Central memory CD8-positive, alpha-beta T cell (primary cell): ENCODE data around the gene COQ9.

Experiments used
- ATAC-seq: fragments of 150-1000 bp; cut with Tn5 transposase; replicated peaks from 2 replicates; pipeline ENCODE4 v1.10.0; 2022; ENCODE audit warnings: mild to moderate bottlenecking, moderate FRiP score, moderate number of reproducible peaks; ENCODE audit not compliant: poor library complexity, severe bottlenecking; ENCODE audit errors: extremely low read depth
- DNase-seq, 2 donors: peaks; one replicate each; pipeline ENCODE4 v3.0.0; 2021; ENCODE audit warnings: low spot score in 2 of 2
- H3K27ac Mint-ChIP-seq: one replicate; pipeline ENCODE4 v1.8.0; 2022; ENCODE audit warnings: low read depth, mild to moderate bottlenecking, moderate library complexity, mixed read lengths
- H3K27me3 Mint-ChIP-seq: one replicate; pipeline ENCODE4 v1.8.0; 2022; ENCODE audit warnings: mixed read lengths
- H3K36me3 Mint-ChIP-seq: one replicate; pipeline ENCODE4 v1.8.0; 2022; ENCODE audit warnings: mild to moderate bottlenecking, moderate library complexity, mixed read lengths; ENCODE audit not compliant: insufficient read depth
- H3K4me1 Mint-ChIP-seq: one replicate; pipeline ENCODE4 v1.8.0; 2022; ENCODE audit warnings: mixed read lengths
- H3K4me3 Mint-ChIP-seq: one replicate; pipeline ENCODE4 v1.8.0; 2022; ENCODE audit warnings: mild to moderate bottlenecking, moderate library complexity, mixed read lengths
- H3K9me3 Mint-ChIP-seq: one replicate; pipeline ENCODE4 v1.8.0; 2022; ENCODE audit warnings: mixed read lengths

The COQ9 gene

DNA sequence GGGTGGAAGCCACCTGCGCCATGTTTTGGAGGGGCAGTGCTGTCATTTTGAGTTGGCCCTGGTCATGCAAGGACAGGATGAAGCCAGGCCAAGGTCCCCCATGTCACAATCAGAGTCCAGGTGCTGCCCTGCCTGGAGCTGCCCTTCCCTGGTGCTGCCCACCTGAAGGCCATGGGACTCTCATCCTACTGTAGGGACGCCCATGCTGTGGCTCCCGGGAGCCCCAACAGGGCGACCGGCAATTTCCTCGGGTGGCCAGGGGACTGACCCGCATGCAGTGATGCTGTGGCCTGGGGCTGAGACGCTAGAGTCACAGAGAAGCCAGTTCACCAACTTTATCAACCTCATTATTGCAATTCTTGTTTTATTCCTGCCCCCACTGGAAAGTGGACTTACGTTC lies 34.7 kb upstream of the COQ9 start:
- no peak overlapping the region for H3K27ac Mint-ChIP-seq
- ATAC-seq: no peak
- H3K4me1 Mint-ChIP-seq: peaks cover 10% of the 10 kb centered on the region
- no peak for DNase-seq
- no peak overlapping the region for H3K4me3 Mint-ChIP-seq
- no peaks in the 10 kb centered on the region for H3K27me3 Mint-ChIP-seq
- H3K36me3 Mint-ChIP-seq: peaks cover 8% of the 10 kb centered on the region
- no peaks in the 10 kb centered on the region for H3K9me3 Mint-ChIP-seq

DNA sequence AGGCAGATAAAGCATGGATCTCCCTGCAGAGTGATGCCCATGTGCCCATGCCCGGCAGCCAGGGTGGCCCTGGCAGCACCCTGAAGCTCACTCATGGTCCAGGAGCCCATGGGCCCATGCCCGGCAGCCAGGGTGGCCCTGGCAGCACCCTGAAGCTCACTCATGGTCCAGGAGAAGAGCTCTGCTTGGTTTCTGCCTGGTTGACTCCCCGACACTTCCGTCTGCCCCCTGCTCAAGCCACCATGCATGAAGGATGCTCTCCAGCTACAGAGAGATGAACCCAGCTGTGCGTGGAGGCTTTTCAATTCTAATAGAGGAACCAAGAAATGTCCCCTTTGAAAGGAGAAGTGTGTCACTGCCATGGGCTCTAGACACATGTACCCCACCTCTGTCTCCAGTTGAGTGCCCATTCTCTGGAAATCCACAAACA lies 34.0 kb upstream of the COQ9 start:
- H3K36me3 Mint-ChIP-seq: peaks cover 9% of the 10 kb centered on the region
- ATAC-seq: no peak
- no peaks in the 10 kb centered on the region for H3K27me3 Mint-ChIP-seq
- peaks cover 15% of the 10 kb centered on the region for H3K4me1 Mint-ChIP-seq
- no peak overlapping the region for H3K27ac Mint-ChIP-seq
- DNase-seq: no peak
- no peaks in the 10 kb centered on the region for H3K9me3 Mint-ChIP-seq
- no peak overlapping the region for H3K4me3 Mint-ChIP-seq

DNA sequence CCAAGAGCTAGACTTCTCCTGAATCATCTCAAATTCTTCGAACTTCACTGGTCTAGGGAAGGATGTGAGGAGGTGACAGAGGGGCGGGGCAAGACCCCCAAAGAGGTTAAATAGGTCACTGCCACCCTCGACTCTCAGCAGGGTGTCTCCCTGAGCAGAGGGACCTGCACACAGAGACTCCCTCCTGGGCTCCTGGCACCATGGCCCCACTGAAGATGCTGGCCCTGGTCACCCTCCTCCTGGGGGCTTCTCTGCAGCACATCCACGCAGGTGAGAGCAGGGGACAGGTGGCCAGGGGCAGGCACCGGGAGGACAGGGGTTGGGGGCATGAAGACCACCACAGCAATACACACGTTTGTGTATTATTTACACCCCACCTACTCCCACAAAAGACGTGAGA lies 33.5 kb upstream of the COQ9 start:
- Mint-ChIP-seq H3K9me3 (no peaks in the 10 kb centered on the region), H3K27ac (no peak overlapping the region), H3K36me3 (peaks cover 9% of the 10 kb centered on the region), H3K27me3 (no peaks in the 10 kb centered on the region), H3K4me1 (peaks cover 19% of the 10 kb centered on the region), H3K4me3 (no peak overlapping the region)
- ATAC-seq (no peak), DNase-seq (no peak)

DNA sequence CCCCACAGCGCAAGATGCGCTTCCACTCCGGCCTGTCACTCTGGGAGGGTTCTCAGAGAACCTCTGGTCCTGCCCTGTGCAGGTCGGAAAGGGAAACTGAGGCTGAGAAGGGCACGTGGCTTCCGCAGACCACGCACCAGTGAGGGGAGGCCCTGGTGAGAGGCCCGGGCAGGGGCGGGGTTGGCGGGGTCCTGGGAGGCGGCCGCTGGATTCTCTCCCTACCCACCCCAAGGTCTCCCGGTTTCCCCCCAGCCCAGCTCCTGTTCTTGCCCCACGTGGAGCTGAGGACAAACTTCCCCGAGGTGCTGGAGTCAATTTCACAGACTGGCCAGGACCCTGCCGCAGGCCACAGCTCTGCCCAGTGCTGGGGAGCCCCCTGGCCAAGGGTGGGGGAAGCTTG lies 31.2 kb upstream of the COQ9 start:
- Mint-ChIP-seq H3K4me3 (peak overlapping the region; percentile 23), H3K27me3 (no peaks in the 10 kb centered on the region), H3K27ac (no peak overlapping the region), H3K36me3 (peaks cover 10% of the 10 kb centered on the region), H3K4me1 (peaks cover 23% of the 10 kb centered on the region), H3K9me3 (no peaks in the 10 kb centered on the region)
- no peak for ATAC-seq
- DNase-seq: no peak

DNA sequence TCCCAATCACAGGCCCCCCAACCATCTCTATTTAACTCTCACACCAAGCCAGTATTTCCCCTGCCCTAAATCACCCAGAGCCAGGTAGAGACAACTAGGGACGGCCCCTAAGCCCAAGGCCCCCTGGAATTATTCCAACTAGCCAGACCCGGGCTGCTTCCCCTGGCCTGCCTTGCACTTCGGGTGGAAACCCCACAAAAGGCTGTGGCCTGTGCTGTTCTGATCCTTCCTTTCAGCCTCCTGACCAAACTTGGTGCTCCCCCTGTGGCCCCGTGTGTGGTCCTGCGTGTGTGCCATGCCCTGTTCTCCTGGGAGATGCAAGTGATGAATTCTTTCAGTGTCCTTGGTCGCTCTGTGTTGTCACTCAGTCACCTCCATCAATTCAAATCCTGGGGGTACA lies 27.8 kb upstream of the COQ9 start:
- peak overlapping the region; percentile 89 for H3K27ac Mint-ChIP-seq
- H3K27me3 Mint-ChIP-seq: no peaks in the 10 kb centered on the region
- H3K4me1 Mint-ChIP-seq: peaks cover 23% of the 10 kb centered on the region
- H3K9me3 Mint-ChIP-seq: no peaks in the 10 kb centered on the region
- H3K4me3 Mint-ChIP-seq: no peak overlapping the region
- no peak for ATAC-seq
- peaks cover 13% of the 10 kb centered on the region for H3K36me3 Mint-ChIP-seq
- DNase-seq: no peak

DNA sequence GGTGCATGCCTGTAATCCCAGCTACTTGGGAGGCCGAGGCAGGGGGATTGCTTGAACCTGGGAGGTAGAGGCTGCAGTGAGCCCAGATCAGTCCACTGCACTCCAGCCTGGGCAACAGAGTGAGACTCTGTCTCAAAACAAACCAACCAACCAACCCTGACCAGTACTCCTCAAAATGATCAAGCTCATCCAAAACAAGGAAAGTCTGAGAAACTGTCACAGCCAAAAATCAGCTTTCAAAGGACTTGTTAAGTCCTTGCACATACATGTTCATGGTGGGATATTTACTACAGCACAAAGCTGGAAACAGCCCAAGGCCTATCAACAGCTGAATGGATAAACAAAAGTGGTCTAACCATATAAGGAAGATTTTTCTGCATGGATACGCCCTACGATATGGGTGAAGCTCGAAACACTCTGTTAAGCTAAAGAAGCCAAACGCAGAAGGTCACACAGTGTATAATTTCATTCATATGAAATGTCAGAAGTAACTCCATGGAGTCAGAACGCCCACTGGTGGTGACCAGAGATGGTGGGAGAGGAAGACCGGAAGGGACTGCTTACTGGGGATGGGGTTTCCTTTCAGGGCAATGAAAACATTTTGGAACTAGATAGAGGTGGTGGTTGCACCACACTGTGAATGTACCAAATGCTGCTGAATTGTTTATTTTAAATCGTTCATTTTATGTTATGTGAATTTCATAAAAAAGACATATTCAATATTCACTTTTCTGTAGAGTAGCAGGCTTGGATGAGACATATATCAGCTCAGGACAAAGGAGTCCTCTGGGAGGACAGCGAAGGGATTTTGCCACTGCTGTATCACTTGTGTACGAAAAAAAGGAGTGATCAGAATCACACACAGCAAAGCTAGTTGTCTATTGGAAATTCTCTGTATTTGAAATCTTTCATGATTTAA lies 25.0 kb upstream of the COQ9 start:
- no peaks in the 10 kb centered on the region for H3K9me3 Mint-ChIP-seq
- H3K4me1 Mint-ChIP-seq: peaks cover 14% of the 10 kb centered on the region
- H3K27me3 Mint-ChIP-seq: no peaks in the 10 kb centered on the region
- H3K4me3 Mint-ChIP-seq: no peak overlapping the region
- H3K27ac Mint-ChIP-seq: no peak overlapping the region
- H3K36me3 Mint-ChIP-seq: peaks cover 7% of the 10 kb centered on the region
- no peak for ATAC-seq
- DNase-seq: no peak

DNA sequence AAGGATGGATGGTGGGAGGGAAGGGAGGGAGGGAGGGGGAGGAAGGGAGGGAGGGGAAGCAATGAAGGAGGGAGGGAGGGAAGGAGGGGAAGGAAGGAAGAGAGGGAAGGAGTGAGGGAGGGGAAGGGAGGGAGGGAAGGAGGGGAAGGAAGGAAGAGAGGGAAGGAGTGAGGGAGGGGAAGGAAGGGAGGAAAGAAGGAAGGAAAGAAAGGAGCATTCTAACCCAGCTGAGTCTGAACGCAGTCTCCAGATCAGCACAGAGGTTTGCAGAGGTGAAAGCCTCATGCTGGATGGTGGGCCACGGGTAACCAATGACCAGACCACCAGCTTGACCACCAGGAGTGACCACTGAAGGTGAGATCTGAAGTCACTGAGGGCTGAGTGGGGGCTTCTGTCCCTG lies 24.1 kb upstream of the COQ9 start:
- Mint-ChIP-seq H3K27me3 (no peaks in the 10 kb centered on the region), H3K27ac (no peak overlapping the region), H3K9me3 (no peaks in the 10 kb centered on the region), H3K36me3 (peaks cover 6% of the 10 kb centered on the region), H3K4me1 (peaks cover 9% of the 10 kb centered on the region), H3K4me3 (no peak overlapping the region)
- ATAC-seq (no peak), DNase-seq (no peak)

DNA sequence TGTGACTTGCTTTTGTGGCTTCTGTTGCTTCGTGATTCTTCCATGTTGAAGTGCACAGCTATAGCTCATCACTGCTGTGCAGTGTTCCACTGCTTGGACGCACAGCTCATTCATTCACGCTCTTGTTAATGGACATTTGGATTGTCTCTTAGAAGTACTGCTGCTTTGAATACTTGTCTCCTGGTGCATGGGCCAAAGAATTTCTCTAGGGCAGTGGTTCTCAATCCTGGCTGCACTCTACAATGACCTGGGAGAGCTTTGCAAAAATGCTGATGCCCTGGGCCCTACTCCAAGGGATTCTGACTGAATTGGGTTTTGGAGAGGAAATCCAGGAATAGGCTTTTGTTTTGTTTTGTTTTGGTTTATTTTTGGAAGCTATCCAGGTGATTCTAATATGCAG lies 22.7 kb upstream of the COQ9 start:
- H3K4me3 Mint-ChIP-seq: no peak overlapping the region
- peaks cover 14% of the 10 kb centered on the region for H3K36me3 Mint-ChIP-seq
- no peaks in the 10 kb centered on the region for H3K4me1 Mint-ChIP-seq
- H3K9me3 Mint-ChIP-seq: no peaks in the 10 kb centered on the region
- DNase-seq: no peak
- no peak for ATAC-seq
- no peaks in the 10 kb centered on the region for H3K27me3 Mint-ChIP-seq
- H3K27ac Mint-ChIP-seq: no peak overlapping the region

DNA sequence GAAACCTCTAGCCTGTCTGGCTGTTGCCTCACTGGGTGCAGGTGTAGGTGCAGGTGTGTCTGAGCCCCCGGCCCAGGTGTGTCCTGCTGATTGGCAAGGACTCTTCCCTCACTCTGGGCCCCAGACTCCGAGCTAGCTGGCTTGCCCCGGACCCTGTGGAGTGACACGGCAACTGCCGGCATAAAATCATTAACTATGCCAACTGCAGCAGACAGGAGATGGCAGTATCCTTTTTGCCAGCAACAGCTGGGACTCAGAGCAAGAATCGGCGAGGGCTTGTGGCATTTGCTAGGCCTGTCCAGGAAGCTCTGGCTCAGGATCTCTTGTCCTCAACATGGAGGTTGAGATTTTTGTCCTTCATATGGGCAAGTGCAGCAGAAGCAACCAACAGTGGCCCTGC lies 20.9 kb upstream of the COQ9 start:
- Mint-ChIP-seq H3K27me3 (no peaks in the 10 kb centered on the region), H3K27ac (no peak overlapping the region), H3K9me3 (no peaks in the 10 kb centered on the region), H3K36me3 (peaks cover 27% of the 10 kb centered on the region), H3K4me3 (no peak overlapping the region), H3K4me1 (no peaks in the 10 kb centered on the region)
- DNase-seq (no peak), ATAC-seq (no peak)

DNA sequence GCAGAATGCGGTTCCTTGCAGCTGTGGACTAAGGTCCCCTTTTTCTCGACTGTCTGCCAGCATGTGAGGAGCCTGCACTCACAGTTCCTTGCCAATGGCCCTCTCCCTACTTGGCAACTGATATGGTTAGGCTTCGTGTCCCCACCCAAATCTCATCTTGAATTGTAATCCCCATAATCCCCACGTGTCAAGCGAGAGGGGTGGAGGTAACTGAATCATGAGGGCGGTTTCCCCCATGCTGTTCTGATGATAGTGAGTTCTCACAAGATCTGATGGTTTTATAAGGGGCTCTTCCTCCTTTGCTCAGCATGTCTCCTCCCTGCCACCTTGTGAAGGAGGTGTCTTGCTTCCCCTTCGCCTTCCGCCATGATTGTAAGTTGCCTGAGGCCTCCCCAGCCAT lies 20.0 kb upstream of the COQ9 start:
- Mint-ChIP-seq H3K4me1 (no peaks in the 10 kb centered on the region), H3K36me3 (peaks cover 35% of the 10 kb centered on the region), H3K27me3 (no peaks in the 10 kb centered on the region), H3K9me3 (no peaks in the 10 kb centered on the region), H3K4me3 (no peak overlapping the region), H3K27ac (peak overlapping the region; percentile 58)
- DNase-seq (no peak), ATAC-seq (no peak)

DNA sequence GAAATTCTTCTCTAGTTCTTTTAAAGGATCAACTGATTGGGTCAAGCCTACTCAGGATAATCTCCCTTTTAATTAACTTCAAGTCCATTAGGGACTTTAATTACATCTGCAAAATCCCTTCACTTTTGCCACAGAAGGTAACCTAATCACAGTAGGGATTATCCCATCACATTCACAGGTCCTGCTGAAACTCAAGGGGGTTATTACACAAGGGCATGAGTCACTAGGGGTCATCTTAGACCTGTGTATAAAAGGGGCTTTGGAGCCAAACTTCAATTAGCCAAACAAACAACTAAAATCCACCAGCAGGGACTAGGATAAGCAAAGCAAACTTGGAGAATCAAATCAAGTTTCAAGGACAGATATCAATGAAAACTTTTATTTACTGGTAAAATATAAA lies 19.5 kb upstream of the COQ9 start:
- Mint-ChIP-seq H3K36me3 (peaks cover 40% of the 10 kb centered on the region), H3K9me3 (no peaks in the 10 kb centered on the region), H3K27ac (peak overlapping the region; percentile 58), H3K4me1 (no peaks in the 10 kb centered on the region), H3K27me3 (no peaks in the 10 kb centered on the region), H3K4me3 (no peak overlapping the region)
- ATAC-seq (no peak), DNase-seq (no peak)

DNA sequence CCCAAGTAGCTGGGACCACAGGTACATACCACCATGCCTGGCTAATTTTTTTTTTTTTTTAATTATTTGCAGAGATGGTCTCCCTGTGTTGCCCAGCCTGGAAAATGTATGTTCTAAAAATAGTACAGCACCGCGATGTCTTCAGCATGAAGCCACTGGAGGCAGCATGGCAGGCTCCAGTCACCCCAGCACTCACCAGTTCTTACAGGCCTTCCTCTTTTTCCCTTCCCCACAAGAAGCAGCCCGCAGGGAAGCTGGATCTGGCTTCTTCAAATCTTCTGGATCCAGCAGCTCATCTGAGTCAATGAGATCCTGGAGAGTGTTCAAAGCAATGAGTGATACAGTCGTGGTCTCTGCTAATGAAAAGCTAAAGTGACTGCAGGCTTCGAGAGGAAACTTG lies 16.3 kb upstream of the COQ9 start:
- no peaks in the 10 kb centered on the region for H3K27me3 Mint-ChIP-seq
- no peaks in the 10 kb centered on the region for H3K9me3 Mint-ChIP-seq
- DNase-seq (no peak), ATAC-seq (no peak)
- peaks cover 53% of the 10 kb centered on the region for H3K36me3 Mint-ChIP-seq
- H3K27ac Mint-ChIP-seq: no peak overlapping the region
- H3K4me3 Mint-ChIP-seq: no peak overlapping the region
- no peaks in the 10 kb centered on the region for H3K4me1 Mint-ChIP-seq

DNA sequence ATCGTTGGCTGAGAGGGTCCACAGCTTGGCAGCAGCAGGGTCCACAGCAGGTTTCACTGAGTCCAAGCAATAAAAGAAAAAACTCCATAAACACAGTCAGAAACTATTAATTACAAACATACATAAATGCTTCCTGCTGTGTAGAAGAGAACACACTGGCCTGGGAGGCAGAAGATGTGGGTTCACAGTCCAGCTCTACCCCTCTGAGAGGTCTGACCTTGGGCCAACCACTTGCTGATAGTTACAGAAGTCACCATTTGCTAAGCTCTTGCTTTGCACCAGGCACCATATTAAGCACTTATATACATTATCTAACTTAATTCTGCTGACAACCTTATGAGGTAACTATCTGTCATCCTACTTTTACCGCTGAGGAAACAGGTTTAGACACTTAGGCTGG lies 14.8 kb upstream of the COQ9 start:
- Mint-ChIP-seq H3K27ac (no peak overlapping the region), H3K4me1 (no peaks in the 10 kb centered on the region), H3K4me3 (no peak overlapping the region), H3K9me3 (no peaks in the 10 kb centered on the region), H3K27me3 (no peaks in the 10 kb centered on the region), H3K36me3 (peaks cover 58% of the 10 kb centered on the region)
- no peak for ATAC-seq
- DNase-seq: no peak
